SK-N-MC (cell line): ENCODE data around the gene GTF2IRD1.

Experiments used
- EZH2 ChIP-seq: fragments of 200-600 bp; sonication (generic); IDR thresholded peaks from one replicate; pipeline ENCODE4 v1.6.1; 2017; ENCODE audit warnings: antibody characterized with exemption
- FOXP2 ChIP-seq: optimal IDR thresholded peaks from 2 replicates; pipeline ENCODE3; 2011; ENCODE audit warnings: mild to moderate bottlenecking, moderate library complexity; ENCODE audit not compliant: insufficient read depth; ENCODE audit errors: extremely low read length, control extremely low read depth
- POLR2AphosphoS5 ChIP-seq: IDR thresholded peaks from 2 replicates; pipeline ENCODE4 v1.6.1; 2012; ENCODE audit warnings: mild to moderate bottlenecking, low read depth, low read length, borderline replicate concordance

DNA sequence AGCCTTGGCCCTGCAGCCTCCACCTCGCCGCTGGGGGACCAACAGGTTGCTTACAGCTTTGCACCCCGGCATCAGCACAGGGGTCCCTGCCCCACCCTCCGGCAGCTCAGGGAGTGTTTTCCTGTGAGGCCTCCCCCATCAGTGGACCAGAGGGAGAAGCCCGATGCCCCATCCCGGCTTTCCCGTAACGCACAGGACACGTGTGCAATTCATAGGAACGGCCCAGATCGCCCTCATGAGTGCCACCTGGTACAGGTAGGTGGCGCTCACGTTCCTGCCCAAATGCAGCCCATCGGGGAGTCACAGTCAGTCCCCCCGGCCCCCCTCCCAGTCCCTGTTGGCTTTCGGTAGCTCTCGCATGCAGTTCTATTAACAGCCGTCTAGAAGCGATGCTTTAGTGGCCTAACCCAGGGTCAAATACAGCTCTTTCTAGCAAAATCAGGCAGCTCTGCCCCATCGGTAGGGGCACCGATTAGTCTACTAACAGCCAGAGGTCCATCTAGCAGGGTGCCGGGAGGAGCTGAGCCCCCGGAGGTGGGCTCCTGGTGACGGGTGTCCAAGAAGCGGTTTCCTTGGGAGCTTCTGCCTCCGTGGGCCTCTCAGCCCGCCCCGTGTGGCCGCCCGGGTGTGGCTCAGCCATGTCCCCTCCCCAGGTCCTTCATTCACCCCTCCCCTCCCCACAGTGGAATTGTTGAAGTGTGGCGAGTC lies 48.4 kb upstream of the GTF2IRD1 start:
- TF ChIP-seq POLR2AphosphoS5, result no peak
- TF ChIP-seq EZH2, result no peak
- TF ChIP-seq FOXP2, result no peak
